Right lobe of liver (tissue), 4 donors: ENCODE measurements around the gene APOA4.

Experiments
- CTCF ChIP-seq, 4 donors: fragments of 200-600 bp in 3 of 4; fragments of 450-650 bp in 1 of 4; IDR thresholded peaks; one replicate each; pipeline versions ENCODE4 v1.5.1 to v1.8.0; 2016 to 2022; ENCODE audit warnings: antibody characterized with exemption in 4 of 4, mild to moderate bottlenecking in 2 of 4
- POLR2A ChIP-seq: fragments of 450-650 bp; IDR thresholded peaks from one replicate; pipeline ENCODE4 v1.6.1; 2017; ENCODE audit warnings: antibody characterized with exemption, mild to moderate bottlenecking
- donor health status: DM: no; HTN: no; CAD: no.
- donor health status: DM: no; HTN: no; CAD: no.
- donor health status: DM: no; HTN: yes; CAD: no.

GRCh38 chr11:116822575-116822974 lies 529 bp downstream of the APOA4 start:
- no peak for TF ChIP-seq CTCF (IDR thresholded peaks at IDR 0.05)
- TF ChIP-seq POLR2A: no peak
